GM21619 (cell line): ENCODE data around the gene SCNN1G.

Source experiments
- ATAC-seq: cut with Tn5 transposase; IDR thresholded peaks from one replicate; pipeline ENCODE4 v1.9.1; 2021; ENCODE audit not compliant: unreplicated experiment

SCNN1G gene

DNA sequence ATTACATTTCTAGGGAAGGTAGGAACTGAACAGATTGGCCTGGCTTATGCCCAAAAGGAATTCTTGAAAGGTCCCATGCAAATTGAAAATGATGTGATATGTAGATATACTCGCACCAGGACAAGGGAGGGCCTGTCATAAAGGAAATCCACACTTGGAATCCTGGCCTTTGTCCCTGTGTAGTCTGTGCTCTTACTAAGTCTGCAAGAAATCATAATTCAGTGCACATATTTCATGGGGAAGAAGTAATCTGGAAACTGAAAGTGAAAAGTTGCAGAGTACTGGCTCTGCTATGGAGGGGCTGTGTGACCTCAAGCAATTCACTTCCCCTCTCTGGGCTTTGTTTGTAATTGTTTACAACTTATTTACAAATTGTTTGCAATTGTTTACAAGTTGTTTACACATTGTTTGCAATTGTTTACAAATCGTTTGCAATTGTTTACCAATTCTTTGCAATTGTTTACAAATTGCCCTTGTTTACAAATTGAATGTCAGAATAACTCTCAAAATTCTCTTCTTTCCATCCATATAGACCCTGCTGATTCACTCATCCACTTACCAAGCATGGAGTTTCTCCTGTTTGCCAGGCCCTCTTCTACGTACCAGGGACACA lies 12.9 kb downstream of the SCNN1G start:
- ATAC-seq, result no peak

GRCh38 chr16:23196539-23196938 lies 14.0 kb downstream of the SCNN1G start:
- no peak for ATAC-seq

- no peak for ATAC-seq
Measured at GRCh38 chr16:23202166-23202565, 19.6 kb downstream of the SCNN1G start.

DNA sequence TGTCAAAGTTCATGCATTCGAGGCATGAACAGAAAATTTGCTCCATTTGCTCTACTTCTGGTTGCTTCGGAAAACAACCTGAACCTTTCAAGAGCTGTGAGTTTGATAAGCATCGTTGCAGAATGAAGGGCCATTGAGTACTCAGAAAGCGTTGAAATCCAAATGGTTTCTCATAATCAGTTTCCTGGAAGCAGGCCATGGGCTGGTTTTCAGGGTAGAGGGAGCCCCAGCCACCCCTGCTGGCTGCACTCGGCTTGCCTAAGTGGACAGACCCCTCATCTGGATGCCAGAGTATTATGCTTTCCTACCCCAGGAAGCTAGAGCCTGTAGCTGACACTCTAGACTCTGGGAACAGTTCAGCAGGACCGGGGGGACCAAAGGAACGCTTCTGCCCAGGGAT lies 24.4 kb downstream of the SCNN1G start:
- no peak for ATAC-seq

GRCh38 chr16:23207485-23207884 lies 24.9 kb downstream of the SCNN1G start:
- ATAC-seq, result no peak

DNA sequence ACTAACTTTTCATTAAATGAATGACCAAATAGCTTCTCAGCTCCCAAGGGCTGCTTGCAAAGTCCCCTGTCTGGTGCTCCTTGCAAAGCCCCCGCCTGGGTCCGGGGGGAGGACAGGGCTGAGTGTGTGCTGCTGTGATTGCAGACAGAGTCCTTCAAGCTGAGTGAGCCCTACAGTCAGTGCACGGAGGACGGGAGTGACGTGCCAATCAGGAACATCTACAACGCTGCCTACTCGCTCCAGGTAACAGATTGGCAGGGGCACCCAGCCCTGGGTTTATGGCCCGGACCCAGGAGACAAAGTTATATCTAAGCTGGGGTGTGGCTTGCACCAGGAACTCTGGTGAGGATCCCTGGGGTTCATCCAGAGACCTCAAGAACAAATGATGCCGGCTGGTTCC lies 27.1 kb downstream of the SCNN1G start:
- ATAC-seq, result no peak

DNA sequence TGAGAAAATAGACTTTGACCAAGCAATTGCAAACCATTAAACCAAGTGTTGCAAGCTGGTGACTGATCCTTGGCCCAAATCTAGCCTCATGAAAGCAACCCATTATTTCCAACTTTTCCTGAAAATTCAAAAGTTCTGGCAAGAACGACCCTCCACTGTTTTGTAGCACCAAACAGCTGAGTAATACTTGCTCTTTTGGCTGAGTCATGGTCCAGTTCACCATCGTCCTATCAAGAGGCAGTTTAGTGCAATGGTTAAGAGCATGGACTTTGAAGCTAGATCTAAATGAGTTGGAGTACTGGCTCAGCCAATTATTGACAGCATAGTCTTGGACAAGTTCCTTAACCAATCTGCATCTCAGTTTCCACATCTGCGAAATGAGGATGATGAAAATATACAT lies 31.3 kb downstream of the SCNN1G start:
- no peak for ATAC-seq

- ATAC-seq, result no peak
Measured at GRCh38 chr16:23214796-23215195, 32.3 kb downstream of the SCNN1G start.

- ATAC-seq, result no peak
Measured at GRCh38 chr16:23215435-23215834, 32.9 kb downstream of the SCNN1G start.

DNA sequence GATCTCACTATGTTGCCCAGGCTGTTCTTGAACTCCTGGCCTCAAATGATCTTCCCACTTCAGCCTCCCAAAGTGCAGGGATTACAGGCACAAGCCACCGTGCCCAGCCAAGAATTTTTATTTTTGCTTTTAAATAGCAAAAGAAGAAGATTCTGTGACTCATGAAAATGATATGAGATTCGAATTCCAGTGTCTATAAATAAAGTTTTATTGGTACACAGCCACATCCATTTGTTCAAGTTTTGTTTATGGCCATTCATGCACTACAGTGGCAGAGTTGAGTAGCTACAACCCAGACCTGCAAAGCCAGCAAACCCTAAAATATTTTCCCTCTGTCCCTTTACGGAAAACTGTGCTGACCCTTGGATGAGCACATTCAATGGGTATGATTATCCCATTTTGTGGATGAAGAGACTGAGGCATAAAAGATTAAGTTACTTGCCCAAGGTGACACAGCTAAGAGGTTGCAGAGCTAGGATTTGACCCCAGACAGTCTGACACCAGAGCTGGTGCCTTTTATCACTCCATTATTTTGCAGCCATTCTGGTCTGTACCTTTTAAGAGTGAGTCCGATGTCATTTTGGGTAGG lies 34.2 kb downstream of the SCNN1G start:
- ATAC-seq, result no peak

DNA sequence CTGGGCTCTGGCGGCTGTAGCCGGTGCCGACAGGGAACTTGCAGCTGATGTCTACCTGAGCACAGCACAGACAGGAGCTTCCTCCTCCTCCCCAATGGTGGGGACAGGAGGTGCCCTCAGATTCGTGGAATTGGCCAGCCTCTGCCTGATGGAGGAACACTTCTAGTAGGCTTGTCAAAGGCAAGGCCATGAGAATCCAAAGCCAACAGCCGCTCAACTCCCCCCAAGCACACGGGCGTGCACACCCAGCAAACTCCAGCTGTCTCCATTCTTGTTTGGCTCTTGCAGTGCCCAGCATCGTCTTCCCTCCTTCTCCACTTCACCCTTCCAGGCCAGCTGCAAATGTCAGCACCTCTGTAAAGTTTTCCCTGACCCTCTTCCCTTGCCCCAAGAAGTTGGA lies 35.1 kb downstream of the SCNN1G start:
- no peak for ATAC-seq

DNA sequence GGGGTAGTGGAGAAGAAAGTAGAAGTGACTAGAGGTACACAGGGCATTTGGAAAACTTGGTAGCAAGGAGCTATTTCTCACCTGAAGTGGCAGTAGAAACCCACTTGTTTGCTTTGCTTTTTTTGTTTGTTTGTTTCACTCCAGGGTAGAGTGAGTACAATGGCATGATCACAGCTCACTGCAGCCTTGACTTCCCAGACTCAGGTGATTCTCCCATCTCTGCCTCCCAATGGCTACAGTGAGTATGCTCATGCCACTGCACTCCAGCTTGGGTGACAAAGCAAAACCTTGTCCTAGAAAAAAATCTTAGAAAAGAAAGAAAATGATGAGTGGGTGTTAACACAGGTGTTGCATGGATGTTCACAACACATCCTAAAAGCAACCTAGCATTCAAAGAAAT lies 40.4 kb downstream of the SCNN1G start:
- ATAC-seq, result no peak

DNA sequence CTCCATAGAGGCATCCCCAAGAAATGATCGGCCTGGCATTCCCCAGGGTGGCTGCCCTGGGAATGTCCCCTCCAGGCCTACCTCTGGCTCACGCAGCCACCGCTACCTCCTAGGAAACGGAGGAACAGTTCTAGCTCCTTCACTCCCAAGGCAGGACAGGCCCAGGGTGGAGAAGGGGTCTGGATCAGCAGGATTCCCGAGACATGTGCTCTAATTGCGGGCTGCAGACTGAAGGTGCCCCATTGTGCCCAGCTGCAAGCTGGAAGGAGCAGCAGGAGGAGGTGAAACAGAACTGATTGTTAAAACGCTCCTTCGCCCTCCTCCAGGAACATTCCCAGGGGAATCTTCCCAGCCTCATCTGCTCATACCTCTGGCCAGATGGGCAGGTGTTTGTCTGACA lies 40.8 kb downstream of the SCNN1G start:
- ATAC-seq, result no peak

DNA sequence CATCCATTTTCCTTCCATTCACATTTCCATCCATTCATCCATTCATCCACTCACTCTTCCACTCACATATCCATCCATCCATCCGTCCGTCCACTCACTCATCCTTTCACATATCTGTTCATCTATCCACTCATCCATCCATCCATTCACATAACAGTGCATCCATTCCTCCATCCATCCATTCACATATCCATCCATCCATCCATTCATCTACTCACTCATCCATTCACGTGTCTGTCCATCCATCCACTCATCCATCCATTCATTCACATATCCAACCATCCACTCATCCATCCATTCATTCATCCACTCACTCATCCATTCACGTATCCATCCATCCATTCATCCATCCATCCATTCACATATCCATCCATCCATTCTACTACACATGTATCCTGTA lies 42.6 kb downstream of the SCNN1G start:
- ATAC-seq, result no peak

DNA sequence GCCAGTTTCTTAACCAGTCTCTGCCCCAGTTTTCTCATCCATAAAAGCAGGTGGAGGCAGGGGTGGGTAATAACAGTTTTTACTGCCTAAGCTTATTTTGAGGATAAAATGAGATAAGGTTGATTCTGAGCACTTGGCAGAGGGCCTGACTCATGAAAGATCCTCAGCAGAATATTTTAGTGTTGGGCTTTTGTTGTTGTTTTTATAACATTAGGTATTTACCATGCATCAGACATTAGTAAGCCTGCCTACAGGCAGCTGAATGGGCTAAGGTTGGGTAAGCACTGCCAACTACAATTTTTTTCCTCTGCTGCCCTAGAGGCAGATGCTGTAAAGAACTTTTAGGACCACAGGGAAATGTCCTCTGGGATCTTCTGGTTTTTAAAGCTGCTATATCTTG lies 43.1 kb downstream of the SCNN1G start:
- no peak for ATAC-seq

DNA sequence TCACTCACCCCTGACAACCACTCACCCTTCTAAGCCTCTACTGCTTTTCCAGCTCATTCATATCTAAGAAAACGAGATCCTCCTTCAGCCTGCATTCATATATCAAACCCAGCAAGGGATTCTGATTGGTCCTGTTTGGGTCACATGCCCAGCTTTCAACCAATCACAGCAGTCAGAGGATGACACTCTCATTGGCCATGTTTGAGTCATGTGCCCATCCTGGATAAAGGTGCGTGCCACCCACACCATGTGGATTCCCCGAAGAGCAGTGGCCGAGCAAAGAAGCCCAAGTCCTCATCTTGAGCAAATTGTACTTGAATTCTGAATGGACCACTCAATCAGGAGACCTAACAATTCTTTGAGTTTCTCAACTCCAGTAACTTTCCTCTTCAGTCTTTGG lies 45.0 kb downstream of the SCNN1G start:
- ATAC-seq, result no peak

DNA sequence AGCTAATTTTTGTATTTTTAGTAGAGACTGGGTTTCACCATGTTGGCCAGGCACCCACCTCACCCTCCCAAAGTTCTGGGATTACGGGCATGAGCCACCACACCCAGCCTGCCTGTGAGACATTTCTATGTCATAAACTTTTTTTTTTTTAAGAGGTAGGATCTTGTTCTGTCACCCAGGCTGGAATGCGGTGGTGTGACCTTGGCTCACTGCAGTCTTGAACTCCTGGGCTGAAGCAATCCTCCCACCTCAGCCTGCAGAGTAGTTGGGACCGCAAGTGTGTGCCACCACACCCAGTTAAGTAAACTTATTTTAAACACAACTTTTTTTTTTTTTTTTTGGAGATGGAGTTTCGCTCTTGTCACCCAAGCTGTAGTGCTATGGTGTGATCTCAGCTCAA lies 47.2 kb downstream of the SCNN1G start:
- ATAC-seq, result no peak

DNA sequence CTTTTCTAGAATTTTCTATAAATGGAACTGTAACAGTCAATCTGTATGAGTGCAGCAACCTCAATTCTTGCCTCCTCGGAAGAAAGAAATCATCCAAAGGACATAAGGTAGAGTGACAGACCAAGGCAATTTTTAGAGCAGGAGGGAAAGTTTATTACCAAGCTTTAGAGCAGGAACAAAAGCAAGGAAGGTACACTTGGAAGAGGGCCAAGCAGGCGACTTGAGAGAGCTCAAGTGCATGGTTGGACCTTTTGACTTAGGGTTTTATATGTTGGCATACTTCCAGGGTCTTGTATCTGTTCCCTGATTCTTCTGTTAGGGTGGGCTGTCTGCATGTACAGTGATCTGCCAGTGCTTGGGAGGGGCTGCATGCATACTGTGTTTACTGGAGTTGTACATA lies 50.3 kb downstream of the SCNN1G start:
- ATAC-seq, result no peak

- ATAC-seq, result no peak
Measured at GRCh38 chr16:23235176-23235575, 52.6 kb downstream of the SCNN1G start.

GRCh38 chr16:23236983-23237382 lies 54.4 kb downstream of the SCNN1G start:
- ATAC-seq, result no peak

GRCh38 chr16:23240994-23241393 lies 58.4 kb downstream of the SCNN1G start:
- no peak for ATAC-seq

DNA sequence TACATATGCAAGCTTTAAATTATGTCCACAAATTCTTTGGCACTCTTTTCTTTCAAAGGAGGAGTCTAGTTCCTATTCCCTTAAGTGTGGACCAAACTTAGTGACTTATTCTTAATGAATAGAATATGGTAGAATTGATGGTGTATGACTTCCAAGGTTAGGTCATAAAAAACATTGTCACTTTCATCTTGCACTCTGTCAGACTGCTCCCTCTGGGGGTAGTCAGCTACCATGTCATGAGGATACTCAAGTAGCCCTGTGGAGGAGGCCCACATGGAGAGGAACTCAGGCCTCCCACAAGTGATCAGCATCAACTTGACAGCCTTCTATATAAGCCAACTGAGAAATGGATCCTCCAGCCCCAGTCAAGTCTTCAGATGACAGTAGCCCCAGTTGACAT lies 61.6 kb downstream of the SCNN1G start:
- ATAC-seq, result no peak

- ATAC-seq, result no peak
Measured at GRCh38 chr16:23245268-23245667, 62.7 kb downstream of the SCNN1G start.
